Trophoblast cell (in vitro differentiated cells and primary cell): ENCODE data around the gene ARHGAP5.

Experiments used
- DNase-seq, 2 donors: peaks; one replicate each; pipeline ENCODE4 v3.0.0-alpha.2; 2016
- H2AFZ ChIP-seq: 2 replicates; pipeline ENCODE4 v1.6.1; 2013; ENCODE audit warnings: low read length, moderate library complexity, mild to moderate bottlenecking; ENCODE audit not compliant: insufficient read depth, poor library complexity
- H2AK5ac ChIP-seq: 2 replicates; pipeline ENCODE4 v1.6.1; 2013; ENCODE audit warnings: mild to moderate bottlenecking, low read length
- H2BK120ac ChIP-seq: 2 replicates; pipeline ENCODE4 v1.6.1; 2013; ENCODE audit warnings: low read length, mild to moderate bottlenecking, moderate library complexity; ENCODE audit not compliant: insufficient read depth, poor library complexity
- H2BK12ac ChIP-seq: 2 replicates; pipeline ENCODE4 v1.6.1; 2013; ENCODE audit warnings: mild to moderate bottlenecking, low read length, moderate library complexity
- H2BK5ac ChIP-seq: 2 replicates; pipeline ENCODE4 v1.6.1; 2013; ENCODE audit warnings: low read length, low read depth, moderate library complexity, mild to moderate bottlenecking; ENCODE audit not compliant: poor library complexity
- H3K14ac ChIP-seq: 2 replicates; pipeline ENCODE4 v1.6.1; 2013; ENCODE audit warnings: mild to moderate bottlenecking, low read length
- H3K18ac ChIP-seq: 2 replicates; pipeline ENCODE4 v1.6.1; 2013; ENCODE audit warnings: mild to moderate bottlenecking, low read length
- H3K23ac ChIP-seq: 2 replicates; pipeline ENCODE4 v1.6.1; 2013; ENCODE audit warnings: low read length
- H3K27ac ChIP-seq: 2 replicates; pipeline ENCODE4 v1.5.1; 2013; ENCODE audit warnings: low read depth, mild to moderate bottlenecking, inconsistent platforms, low read length, moderate library complexity
- H3K27me3 ChIP-seq: 2 replicates; pipeline ENCODE4 v1.6.1; 2013; ENCODE audit warnings: inconsistent platforms, mild to moderate bottlenecking, low read length, moderate library complexity; ENCODE audit not compliant: insufficient read depth
- H3K36me3 ChIP-seq, 2 experiments: 1 replicate in 1 of 2; 2 replicates in 1 of 2; pipeline ENCODE4 v1.6.1; 2013; ENCODE audit warnings: low read length in 2 of 2, mild to moderate bottlenecking in 2 of 2, moderate library complexity in 1 of 2; ENCODE audit not compliant: insufficient read depth in 2 of 2, control insufficient read depth in 1 of 2
- H3K4ac ChIP-seq: 2 replicates; pipeline ENCODE4 v1.6.1; 2013; ENCODE audit warnings: low read depth, mild to moderate bottlenecking, low read length, moderate library complexity
- H3K4me1 ChIP-seq, 2 experiments: 1 replicate in 1 of 2; 2 replicates in 1 of 2; pipeline ENCODE4 v1.6.1; 2013; ENCODE audit warnings: low read length in 2 of 2, mild to moderate bottlenecking in 2 of 2, moderate library complexity in 1 of 2; ENCODE audit not compliant: insufficient read depth in 2 of 2, control insufficient read depth in 1 of 2
- H3K4me2 ChIP-seq: 2 replicates; pipeline ENCODE4 v1.6.1; 2013; ENCODE audit warnings: inconsistent platforms, mild to moderate bottlenecking, low read length, moderate library complexity
- H3K4me3 ChIP-seq: 2 replicates; pipeline ENCODE4 v1.5.1; 2013; ENCODE audit warnings: mild to moderate bottlenecking, low read depth, low read length, inconsistent platforms
- H3K79me1 ChIP-seq: one replicate; pipeline ENCODE4 v1.6.1; 2013; ENCODE audit warnings: low read length
- H3K79me2 ChIP-seq: 2 replicates; pipeline ENCODE4 v1.6.1; 2013; ENCODE audit warnings: low read length, mild to moderate bottlenecking; ENCODE audit not compliant: control insufficient read depth, insufficient read depth, poor library complexity
- H3K9ac ChIP-seq: 2 replicates; pipeline ENCODE4 v1.6.1; 2013; ENCODE audit warnings: mild to moderate bottlenecking, low read length
- H3K9me3 ChIP-seq: 2 replicates; pipeline ENCODE4 v1.6.1; 2013; ENCODE audit warnings: low read depth, mild to moderate bottlenecking, control low read depth, inconsistent platforms, low read length; ENCODE audit not compliant: insufficient read depth
- H4K12ac ChIP-seq: 2 replicates; pipeline ENCODE4 v1.6.1; 2013; ENCODE audit warnings: low read depth, mild to moderate bottlenecking, low read length, moderate library complexity
- H4K8ac ChIP-seq: 2 replicates; pipeline ENCODE4 v1.6.1; 2013; ENCODE audit warnings: low read depth, mild to moderate bottlenecking, low read length, moderate library complexity
- H4K91ac ChIP-seq: one replicate; pipeline ENCODE4 v1.6.1; 2013; ENCODE audit warnings: low read depth, mild to moderate bottlenecking, low read length, moderate library complexity
- WGBS: extraction: QIAGEN DNeasy Blood & Tissue Kit; methylation state at CpG from one replicate; pipeline ENCODE4 v1.1.7; 2013; ENCODE audit warnings: missing lambda C conversion rate; ENCODE audit not compliant: insufficient read length, insufficient coverage; ENCODE audit errors: extremely low coverage; 5-methylcytosine and 5-hydroxymethylcytosine counted together

Gene ARHGAP5

DNA sequence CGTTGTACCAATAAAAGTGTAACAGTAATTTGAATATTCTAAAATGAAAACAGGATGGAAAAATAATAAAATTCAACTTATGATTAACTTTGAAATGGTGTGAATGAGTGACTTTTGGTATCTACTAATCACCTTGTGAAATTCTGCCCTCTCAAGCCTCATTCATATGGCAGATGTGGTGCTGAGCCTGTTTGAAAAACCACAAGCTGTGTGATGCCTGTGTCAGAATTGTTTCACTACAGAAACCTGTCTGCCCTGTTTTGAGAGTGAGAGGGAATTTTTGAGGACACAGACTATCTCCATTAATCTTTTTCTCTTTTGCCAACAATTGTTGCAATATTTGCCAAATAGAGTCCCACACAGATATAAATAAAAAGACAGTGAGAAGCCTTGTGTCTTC, 120.8 kb downstream of the ARHGAP5 start:
- Histone ChIP-seq H3K36me3 (no peaks in the 10 kb centered on the region), H4K8ac (no peak overlapping the region), H3K4ac (no peak overlapping the region), H3K79me1 (no peaks in the 10 kb centered on the region), H3K14ac (no peak overlapping the region), H3K18ac (no peak overlapping the region), H2AK5ac (no peak overlapping the region), H2AFZ (no peak overlapping the region), H3K23ac (no peak overlapping the region), H3K4me3 (no peak overlapping the region), H2BK120ac (no peak overlapping the region), H3K27me3 (no peaks in the 10 kb centered on the region), H3K79me2 (no peaks in the 10 kb centered on the region), H3K9me3 (peaks cover 3% of the 10 kb centered on the region), H4K12ac (no peak overlapping the region), H4K91ac (no peak overlapping the region), H2BK12ac (no peak overlapping the region), H3K4me1 (no peaks in the 10 kb centered on the region), H3K9ac (no peak overlapping the region), H2BK5ac (no peak overlapping the region), H3K27ac (no peak overlapping the region), H3K4me2 (no peak overlapping the region)
- no CpG with 5 or more reads among the region's 1 CpG for WGBS
- no peak for DNase-seq

DNA sequence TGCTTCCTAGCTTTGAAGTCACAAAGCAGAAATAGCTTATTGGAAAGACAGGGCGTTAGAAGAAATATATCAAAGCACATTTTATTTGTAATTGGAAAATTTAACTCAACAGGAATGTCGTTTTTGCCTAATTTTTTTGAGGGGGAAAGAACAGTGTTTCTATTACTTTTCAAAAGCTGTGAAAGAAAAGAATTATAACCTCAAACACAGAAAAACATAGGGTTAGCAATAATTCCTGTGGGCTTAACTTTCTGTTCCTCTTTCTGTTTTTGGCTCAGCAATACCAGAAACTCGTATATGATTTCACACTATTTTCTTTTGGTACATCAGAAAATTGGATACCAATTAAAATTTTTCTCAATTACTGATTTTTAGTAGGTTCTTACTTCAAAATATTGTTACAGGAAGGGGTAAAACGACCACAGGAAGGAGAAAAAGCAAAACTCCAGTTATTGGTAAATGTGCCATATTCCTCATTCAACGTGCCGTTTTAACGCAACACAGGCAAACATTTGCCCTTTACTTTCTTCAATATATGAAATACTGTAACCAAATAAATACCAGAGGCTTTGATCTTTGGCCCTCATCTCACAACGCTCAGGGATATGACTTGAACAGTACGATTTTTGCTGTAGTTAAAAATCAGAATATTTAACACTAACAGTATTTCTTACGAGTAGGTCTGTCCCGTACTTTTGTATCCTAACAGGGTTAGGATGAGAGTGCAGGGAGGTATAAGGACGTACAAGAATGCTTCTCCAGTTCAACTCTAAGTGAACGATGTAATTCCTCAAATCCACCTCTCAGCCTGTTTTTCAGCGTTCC, 123.5 kb downstream of the ARHGAP5 start:
- no peaks in the 10 kb centered on the region for H3K27me3 ChIP-seq
- peaks cover 3% of the 10 kb centered on the region for H3K9me3 ChIP-seq
- H3K4me3 ChIP-seq: no peak overlapping the region
- no CpG with 5 or more reads among the region's 14 CpGs for WGBS
- H3K79me1 ChIP-seq: peaks cover 4% of the 10 kb centered on the region
- no peak overlapping the region for H3K23ac ChIP-seq
- no peak overlapping the region for H3K27ac ChIP-seq
- no peak overlapping the region for H3K18ac ChIP-seq
- no peaks in the 10 kb centered on the region for H3K79me2 ChIP-seq
- no peak for DNase-seq
- no peak overlapping the region for H3K14ac ChIP-seq
- H2BK120ac ChIP-seq: no peak overlapping the region
- H4K12ac ChIP-seq: no peak overlapping the region
- H3K36me3 ChIP-seq: no peaks in the 10 kb centered on the region
- no peak overlapping the region for H2AK5ac ChIP-seq
- H2AFZ ChIP-seq: no peak overlapping the region
- no peak overlapping the region for H4K8ac ChIP-seq
- H2BK5ac ChIP-seq: no peak overlapping the region
- H3K4me1 ChIP-seq: no peaks in the 10 kb centered on the region
- no peak overlapping the region for H4K91ac ChIP-seq
- H3K9ac ChIP-seq: no peak overlapping the region
- H2BK12ac ChIP-seq: no peak overlapping the region
- H3K4ac ChIP-seq: no peak overlapping the region
- peak overlapping the region; percentile 99 for H3K4me2 ChIP-seq

DNA sequence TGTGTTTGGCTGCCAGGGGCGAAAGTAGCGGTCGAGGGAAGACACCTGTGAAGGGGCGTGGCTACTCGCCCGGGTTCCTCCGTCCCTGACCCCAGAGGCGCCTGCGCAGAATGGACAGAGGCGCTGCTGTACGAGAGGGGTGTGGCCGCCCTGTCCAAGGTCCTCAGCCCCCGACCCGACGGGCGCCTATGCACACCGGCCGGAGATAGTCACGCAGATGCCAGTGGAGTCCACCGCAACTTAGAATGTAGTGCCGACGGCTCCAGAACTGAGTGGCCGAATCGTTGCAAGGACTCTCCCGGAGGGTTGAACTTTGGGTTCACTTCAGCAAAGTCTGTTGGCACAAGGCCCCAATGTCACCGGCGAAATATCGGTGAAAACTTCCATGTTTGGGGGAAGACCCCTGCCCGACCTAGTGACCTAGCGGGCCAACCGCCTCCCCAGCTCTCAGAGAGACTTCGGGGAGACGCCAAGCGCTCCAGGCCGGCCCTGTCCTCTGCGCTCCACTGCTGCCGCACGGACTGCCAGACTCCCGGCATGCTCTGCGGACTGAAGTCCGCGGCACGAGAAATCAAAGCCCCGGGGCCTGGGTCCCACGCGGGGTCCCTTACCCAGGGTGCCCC, 124.2 kb downstream of the ARHGAP5 start:
- peak overlapping the region; percentile 83 for H3K4me3 ChIP-seq
- H3K27ac ChIP-seq: no peak overlapping the region
- H4K8ac ChIP-seq: no peak overlapping the region
- H3K4me1 ChIP-seq: no peaks in the 10 kb centered on the region
- peak; percentile 97 to 99 for DNase-seq
- H2BK5ac ChIP-seq: no peak overlapping the region
- peak overlapping the region; percentile 81 for H3K9ac ChIP-seq
- no peak overlapping the region for H2AK5ac ChIP-seq
- no peak overlapping the region for H4K12ac ChIP-seq
- H2AFZ ChIP-seq: peak overlapping the region; percentile 68
- H3K79me1 ChIP-seq: peaks cover 4% of the 10 kb centered on the region
- no peak overlapping the region for H3K18ac ChIP-seq
- H3K79me2 ChIP-seq: no peaks in the 10 kb centered on the region
- no peak overlapping the region for H2BK120ac ChIP-seq
- H3K27me3 ChIP-seq: no peaks in the 10 kb centered on the region
- WGBS: no CpG with 5 or more reads among the region's 46 CpGs
- no peak overlapping the region for H4K91ac ChIP-seq
- H3K4ac ChIP-seq: no peak overlapping the region
- peak overlapping the region; percentile 99 for H3K4me2 ChIP-seq
- no peak overlapping the region for H2BK12ac ChIP-seq
- no peaks in the 10 kb centered on the region for H3K36me3 ChIP-seq
- no peak overlapping the region for H3K23ac ChIP-seq
- peaks cover 3% of the 10 kb centered on the region for H3K9me3 ChIP-seq
- H3K14ac ChIP-seq: peak overlapping the region; percentile 17

DNA sequence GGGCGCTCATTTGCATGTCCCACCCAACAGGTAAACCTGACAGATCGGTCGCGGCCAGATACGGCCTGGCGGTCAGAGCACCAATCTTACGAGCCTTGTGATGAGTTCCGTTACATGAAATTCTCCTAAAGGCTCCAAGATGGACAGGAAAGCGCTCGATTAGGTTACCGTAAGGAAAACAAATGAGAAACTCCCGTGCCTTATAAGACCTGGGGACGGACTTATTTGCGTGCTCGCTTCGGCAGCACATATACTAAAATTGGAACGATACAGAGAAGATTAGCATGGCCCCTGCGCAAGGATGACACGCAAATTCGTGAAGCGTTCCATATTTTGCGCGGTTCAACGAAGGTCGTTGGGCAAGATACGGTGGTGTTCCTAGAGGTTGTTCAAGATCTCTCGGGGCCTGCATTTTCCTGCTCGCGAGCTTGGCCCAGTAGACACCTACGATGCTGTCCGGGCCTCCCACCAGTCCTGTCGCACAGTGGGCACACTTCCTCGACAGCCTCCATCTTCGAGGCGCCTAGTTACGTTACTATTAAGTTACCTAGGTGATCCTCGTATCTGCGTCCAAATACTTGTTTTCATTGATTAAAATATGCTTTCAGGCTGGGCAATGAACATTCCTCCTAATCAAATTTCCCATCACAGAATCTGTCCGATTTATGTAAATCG, 124.8 kb downstream of the ARHGAP5 start, which contains the start of gene RNU6-7:
TSS of gene RNU6-7 (plus strand) at position 230 of the 675 bp plus-strand sequence.
- H3K27me3 ChIP-seq: no peaks in the 10 kb centered on the region
- no peak within 1 kb of the TSS for H3K27ac ChIP-seq
- no peak within 1 kb of the TSS for H3K4ac ChIP-seq
- H3K79me1 ChIP-seq: peaks cover 4% of the 10 kb centered on the region
- peak within 1 kb of the TSS; percentile 99 for H3K4me2 ChIP-seq
- no CpG with 5 or more reads among the region's 40 CpGs for WGBS
- no peak within 1 kb of the TSS for H4K12ac ChIP-seq
- DNase-seq: peak in 1 of 2 donors; percentile 34
- no peaks in the 10 kb centered on the region for H3K79me2 ChIP-seq
- H2AK5ac ChIP-seq: no peak within 1 kb of the TSS
- H2AFZ ChIP-seq: peak within 1 kb of the TSS; percentile 68
- no peak within 1 kb of the TSS for H4K91ac ChIP-seq
- no peak within 1 kb of the TSS for H2BK5ac ChIP-seq
- H3K9ac ChIP-seq: peak within 1 kb of the TSS; percentile 81
- no peak within 1 kb of the TSS for H4K8ac ChIP-seq
- peak within 1 kb of the TSS; percentile 17 for H3K14ac ChIP-seq
- H3K9me3 ChIP-seq: peaks cover 3% of the 10 kb centered on the region
- peak within 1 kb of the TSS; percentile 83 for H3K4me3 ChIP-seq
- H3K4me1 ChIP-seq: no peaks in the 10 kb centered on the region
- no peak within 1 kb of the TSS for H3K18ac ChIP-seq
- no peak within 1 kb of the TSS for H3K23ac ChIP-seq
- no peak within 1 kb of the TSS for H2BK12ac ChIP-seq
- H3K36me3 ChIP-seq: no peaks in the 10 kb centered on the region
- no peak within 1 kb of the TSS for H2BK120ac ChIP-seq
